GM21381 (cell line): ENCODE data around the gene PLCB1.
A peak's percentile ranks its signal among the peaks of the same experiment; 100 is the strongest.

Experiments used
- ATAC-seq: cut with Tn5 transposase; IDR thresholded peaks from one replicate; pipeline ENCODE4 v1.9.1; 2021; ENCODE audit warnings: mild to moderate bottlenecking, moderate library complexity; ENCODE audit not compliant: unreplicated experiment

The PLCB1 gene

DNA sequence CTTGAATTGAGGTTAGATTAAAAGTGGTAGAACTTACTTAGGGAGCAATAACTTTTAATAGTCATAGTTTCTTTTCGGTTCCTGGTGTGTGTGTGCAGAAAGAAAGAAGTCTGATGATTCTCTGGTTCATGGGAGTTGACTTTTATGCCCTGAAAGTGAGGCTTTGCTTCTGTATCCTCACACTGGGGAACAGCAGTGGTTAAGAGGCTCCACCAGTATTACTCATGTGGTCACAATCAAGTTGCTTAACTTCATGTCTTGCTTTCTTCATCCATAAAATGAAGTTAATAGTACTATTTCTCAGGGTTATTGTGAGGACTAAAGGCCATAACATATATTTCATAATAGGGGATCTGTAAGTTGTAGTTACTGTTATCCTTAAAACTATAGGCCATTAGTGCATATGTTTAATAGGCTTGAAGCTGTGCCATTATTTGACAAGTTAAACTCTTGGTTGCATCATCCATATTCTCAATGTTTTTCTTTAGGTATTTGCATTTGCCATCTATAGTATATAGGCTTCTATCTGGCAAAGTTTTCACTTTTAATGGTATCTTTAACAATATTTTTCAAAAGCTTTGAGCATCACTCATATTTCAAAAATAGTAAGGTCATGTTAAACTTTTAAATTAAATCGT lies 262.4 kb downstream of the PLCB1 start:
- ATAC-seq: peak; percentile 85

- ATAC-seq: no peak
These were observed 263.9 kb downstream of the PLCB1 start for GRCh38 chr20:8395956-8396355.

DNA sequence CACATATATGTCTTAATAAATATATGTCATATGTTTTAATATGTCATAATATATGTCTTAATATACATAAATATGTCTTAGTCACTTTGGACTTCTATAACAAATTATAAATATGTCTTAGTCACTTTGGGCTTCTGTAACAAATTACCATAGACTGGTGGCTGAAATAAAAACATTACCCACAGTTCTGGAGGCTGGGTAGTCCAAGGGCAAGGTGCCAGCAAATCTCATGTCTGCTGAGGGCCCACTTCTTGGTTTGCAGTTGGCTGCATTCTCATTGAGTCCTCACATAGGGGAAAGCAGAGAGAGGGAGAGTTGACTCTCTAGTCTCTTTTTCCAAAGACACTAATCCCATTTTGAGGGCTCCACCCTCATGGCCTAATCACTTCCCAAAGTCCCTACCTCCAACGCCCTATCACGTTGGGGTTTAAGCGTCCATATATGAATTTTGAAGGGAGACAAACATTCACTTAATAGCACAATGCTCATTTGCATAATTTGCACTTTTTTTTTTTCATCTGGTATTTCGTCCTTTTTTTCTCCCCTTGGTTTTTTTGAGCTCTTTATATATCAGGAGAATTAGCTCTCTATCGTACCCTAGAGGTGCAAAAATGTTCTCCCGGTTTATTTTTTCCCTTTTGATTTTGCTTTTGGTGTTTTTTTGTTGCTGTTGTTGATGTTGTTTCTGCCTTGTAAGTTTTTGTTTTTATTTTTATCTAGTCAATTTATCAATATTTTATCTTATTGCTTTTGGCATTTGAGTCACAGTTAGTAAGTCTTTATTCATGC lies 266.4 kb downstream of the PLCB1 start:
- ATAC-seq: no peak

- ATAC-seq: peak; percentile 98
These were observed 267.9 kb downstream of the PLCB1 start for GRCh38 chr20:8399947-8400346.

- ATAC-seq: no peak
These were observed 268.4 kb downstream of the PLCB1 start for GRCh38 chr20:8400486-8400885.

- ATAC-seq: no peak
These were observed 269.5 kb downstream of the PLCB1 start for GRCh38 chr20:8401556-8401955.

DNA sequence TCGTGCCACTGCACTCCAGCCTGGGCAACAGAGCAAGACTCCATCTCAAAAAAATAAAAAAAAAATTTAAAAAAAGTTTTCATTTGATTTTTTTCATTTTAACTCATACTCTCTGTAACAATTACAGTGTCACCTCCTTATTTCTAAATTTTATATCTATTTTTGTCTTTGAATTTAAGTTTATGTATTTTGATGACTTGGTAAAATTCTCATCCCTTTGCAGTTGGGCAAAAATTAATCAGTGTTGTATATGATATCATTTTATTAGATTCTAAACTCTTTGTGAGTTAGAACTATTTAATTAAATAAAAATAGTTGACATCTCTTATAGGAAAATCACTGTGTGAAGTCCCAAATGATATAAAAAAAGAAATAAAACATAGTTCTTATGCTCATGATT lies 270.7 kb downstream of the PLCB1 start:
- ATAC-seq: no peak

DNA sequence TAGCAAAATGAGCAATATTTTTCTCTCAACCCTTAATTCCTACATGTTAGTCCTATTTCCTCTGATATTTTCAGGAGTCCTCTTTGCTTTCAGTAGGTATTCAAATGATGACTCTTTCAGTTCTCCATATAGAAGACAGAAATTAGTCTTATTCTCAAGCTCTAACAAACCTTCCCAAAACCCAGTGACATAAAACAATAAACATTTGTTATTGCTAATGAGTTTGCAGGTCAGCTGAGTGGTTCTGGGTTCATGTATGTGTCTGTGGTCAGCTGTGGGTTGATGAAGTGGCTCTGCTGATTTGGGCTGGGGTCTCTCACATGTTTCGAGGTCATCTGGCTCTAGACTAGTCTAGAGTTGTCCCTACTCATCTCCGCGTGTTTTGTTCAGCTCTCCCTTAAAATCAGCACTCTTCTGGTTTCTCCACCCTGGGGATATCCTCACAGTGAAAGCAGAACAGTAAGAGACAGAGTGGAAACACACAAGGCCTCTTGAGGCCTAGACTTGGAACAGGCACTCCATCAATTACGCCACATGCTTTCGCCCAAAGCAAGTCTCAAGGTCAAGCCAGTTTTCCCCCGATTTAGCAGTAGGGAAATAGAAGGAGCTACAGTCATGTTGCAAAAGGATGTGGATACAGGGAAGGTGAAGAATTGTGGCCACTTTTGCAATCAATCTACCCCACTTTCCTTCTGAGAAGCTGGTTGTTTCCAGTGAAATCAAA lies 273.0 kb downstream of the PLCB1 start:
- no peak for ATAC-seq

DNA sequence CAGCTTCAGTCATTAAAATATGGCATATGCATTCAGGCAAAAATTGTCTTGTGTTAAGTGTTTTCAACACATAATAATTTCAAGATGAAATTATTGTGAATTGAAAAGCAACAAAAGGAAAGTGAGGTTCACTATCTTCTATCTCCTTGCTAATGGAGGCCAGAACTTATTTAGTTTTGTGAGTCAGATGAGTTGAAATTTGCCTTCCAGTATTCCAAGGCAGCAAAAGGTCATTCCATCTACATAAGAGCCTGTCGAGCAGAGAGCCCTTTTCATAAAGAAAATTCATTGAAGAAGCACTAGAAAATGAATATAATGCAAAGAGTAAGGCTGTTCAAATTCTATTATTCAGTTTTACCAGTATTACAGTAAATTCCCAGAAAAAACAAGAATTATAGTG lies 274.3 kb downstream of the PLCB1 start:
- ATAC-seq: no peak

DNA sequence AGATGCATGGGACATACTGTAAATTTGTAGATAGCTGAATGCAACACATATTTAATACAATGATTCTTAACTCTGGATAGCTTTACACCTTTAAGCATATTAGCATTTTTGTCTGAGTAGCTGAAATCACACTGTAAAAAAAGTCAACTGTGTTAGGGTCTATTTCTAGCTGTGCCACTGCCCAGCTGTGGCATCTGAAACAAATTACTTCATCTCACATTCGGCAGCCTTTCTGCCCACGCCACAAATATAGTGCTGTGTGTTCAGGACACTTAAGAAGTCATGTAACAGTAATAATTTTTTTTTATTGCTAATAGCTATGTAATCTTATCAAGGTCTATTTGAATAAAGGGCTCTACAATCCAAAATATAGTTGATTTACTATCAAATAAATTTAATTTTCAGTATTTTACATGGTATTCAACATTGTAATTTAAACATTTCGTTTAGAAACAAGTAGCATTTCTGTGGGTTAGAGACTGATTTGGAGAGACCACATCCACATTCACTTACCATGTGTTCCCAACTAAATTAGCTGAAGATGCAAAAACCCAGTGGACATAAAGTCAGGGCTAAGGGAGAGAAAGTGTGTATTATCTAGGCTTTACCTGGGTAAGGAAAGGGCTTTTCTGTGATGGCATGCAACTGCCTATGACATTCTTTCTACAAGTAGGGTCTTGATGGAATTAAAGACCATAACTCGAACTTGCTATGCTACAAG lies 276.7 kb downstream of the PLCB1 start:
- no peak for ATAC-seq

- no peak for ATAC-seq
These were observed 281.6 kb downstream of the PLCB1 start for GRCh38 chr20:8413691-8414090.

GRCh38 chr20:8414586-8415274 lies 282.7 kb downstream of the PLCB1 start:
- ATAC-seq: no peak

DNA sequence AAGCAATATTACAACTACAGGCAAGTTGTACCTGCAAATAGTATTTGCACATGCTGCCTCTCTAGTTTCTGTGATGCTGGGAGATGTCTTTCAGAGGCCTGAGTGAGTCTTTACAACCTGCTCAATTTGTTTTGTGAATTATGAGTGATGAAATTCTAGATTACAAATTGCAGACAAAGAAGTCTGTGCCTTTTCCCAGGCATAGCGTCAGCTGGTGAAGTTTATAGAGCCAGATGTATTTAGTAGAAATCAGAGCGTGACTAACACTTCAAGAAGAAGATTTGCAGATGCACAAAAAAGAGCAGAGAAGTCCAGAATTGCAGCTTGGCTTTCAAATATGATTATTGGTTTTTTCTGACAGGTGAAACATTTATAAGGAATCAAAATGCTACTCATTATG lies 289.9 kb downstream of the PLCB1 start:
- ATAC-seq: no peak

- ATAC-seq: no peak
These were observed 291.4 kb downstream of the PLCB1 start for GRCh38 chr20:8423482-8423881.

DNA sequence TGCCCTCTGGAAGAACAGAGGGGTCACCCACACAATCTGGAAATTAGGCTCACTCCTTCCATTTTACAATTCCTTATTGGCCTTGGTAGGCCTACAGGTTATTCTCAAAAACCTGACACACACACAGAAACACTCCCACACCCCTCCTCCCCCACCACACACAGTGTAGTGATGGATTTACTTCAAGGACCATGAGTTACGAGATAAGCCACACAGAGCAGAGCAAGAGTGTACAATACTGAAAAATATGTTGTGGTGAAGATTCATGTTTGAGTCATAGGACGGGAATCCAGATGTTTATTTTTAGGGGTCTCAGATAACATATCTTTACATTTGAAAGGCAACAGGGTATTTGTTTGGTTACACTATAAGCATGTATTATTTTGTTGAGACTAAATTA lies 291.9 kb downstream of the PLCB1 start:
- no peak for ATAC-seq

GRCh38 chr20:8425016-8425415 lies 292.9 kb downstream of the PLCB1 start:
- ATAC-seq: no peak

- no peak for ATAC-seq
These were observed 293.7 kb downstream of the PLCB1 start for GRCh38 chr20:8425802-8426201.

GRCh38 chr20:8427419-8428040 lies 295.5 kb downstream of the PLCB1 start:
- no peak for ATAC-seq

DNA sequence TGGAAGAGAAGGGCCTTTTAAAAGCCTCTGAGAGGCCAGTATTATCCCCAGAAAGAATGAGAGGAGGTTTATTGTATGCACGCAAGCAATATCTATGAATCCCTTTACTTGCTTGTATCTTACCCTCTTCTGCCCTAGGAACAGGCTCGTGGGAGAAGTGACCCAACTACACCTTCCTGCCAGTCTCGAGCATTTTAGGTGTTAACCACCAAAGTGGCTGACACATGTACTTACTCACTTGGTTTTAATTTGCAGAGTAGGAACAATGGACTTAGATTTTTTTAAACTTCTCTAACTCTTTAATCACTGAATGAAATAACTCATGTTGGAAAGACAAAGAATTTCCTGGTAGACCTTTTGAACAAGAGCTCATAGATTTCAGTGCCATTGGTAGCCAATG lies 296.9 kb downstream of the PLCB1 start:
- ATAC-seq: peak; percentile 52
